ENCODE measurements around the gene ANKRD1.
"Not testable (repeated sequence)": the region's sequence is repeated elsewhere in the genome, so short reads cannot be mapped to it uniquely, and the experiment has no call there.

ANKRD1 gene

GRCh38 chr10:90912174-90912573 lies 8.7 kb downstream of the ANKRD1 start:
- TF ChIP-seq, protein P1, sequence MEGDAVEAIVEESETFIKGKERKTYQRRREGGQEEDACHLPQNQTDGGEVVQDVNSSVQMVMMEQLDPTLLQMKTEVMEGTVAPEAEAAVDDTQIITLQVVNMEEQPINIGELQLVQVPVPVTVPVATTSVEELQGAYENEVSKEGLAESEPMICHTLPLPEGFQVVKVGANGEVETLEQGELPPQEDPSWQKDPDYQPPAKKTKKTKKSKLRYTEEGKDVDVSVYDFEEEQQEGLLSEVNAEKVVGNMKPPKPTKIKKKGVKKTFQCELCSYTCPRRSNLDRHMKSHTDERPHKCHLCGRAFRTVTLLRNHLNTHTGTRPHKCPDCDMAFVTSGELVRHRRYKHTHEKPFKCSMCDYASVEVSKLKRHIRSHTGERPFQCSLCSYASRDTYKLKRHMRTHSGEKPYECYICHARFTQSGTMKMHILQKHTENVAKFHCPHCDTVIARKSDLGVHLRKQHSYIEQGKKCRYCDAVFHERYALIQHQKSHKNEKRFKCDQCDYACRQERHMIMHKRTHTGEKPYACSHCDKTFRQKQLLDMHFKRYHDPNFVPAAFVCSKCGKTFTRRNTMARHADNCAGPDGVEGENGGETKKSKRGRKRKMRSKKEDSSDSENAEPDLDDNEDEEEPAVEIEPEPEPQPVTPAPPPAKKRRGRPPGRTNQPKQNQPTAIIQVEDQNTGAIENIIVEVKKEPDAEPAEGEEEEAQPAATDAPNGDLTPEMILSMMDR (IDR thresholded peaks at IDR 0.05; ENCODE audit: borderline replicate concordance, insufficient read depth, low read depth, low read length) = no peak
- H3K4me3 ChIP-seq (ENCODE audit: low read depth, low read length) = no peak overlapping the region

GRCh38 chr10:90911133-90912051 lies 9.5 kb downstream of the ANKRD1 start:
- TF ChIP-seq, protein P1 (IDR thresholded peaks at IDR 0.05; ENCODE audit: borderline replicate concordance, insufficient read depth, low read depth, low read length) = peak; percentile 65
- no peak overlapping the region for H3K4me3 ChIP-seq (ENCODE audit: low read depth, low read length)

- H3K4me3 ChIP-seq (ENCODE audit: low read depth, low read length) = no peak overlapping the region
- TF ChIP-seq, protein P1 (IDR thresholded peaks at IDR 0.05; ENCODE audit: borderline replicate concordance, insufficient read depth, low read depth, low read length) = no peak
These were observed 14.3 kb downstream of the ANKRD1 start for GRCh38 chr10:90906596-90906995.

- TF ChIP-seq, protein P1 (IDR thresholded peaks at IDR 0.05; ENCODE audit: borderline replicate concordance, insufficient read depth, low read depth, low read length) = no peak
- no peak overlapping the region for H3K4me3 ChIP-seq (ENCODE audit: low read depth, low read length)
These were observed 15.0 kb downstream of the ANKRD1 start for GRCh38 chr10:90905925-90906324.

- not testable (repeated sequence) for H3K4me3 ChIP-seq (ENCODE audit: low read depth, low read length)
These were observed 24.0 kb downstream of the ANKRD1 start for GRCh38 chr10:90896916-90897315.

DNA sequence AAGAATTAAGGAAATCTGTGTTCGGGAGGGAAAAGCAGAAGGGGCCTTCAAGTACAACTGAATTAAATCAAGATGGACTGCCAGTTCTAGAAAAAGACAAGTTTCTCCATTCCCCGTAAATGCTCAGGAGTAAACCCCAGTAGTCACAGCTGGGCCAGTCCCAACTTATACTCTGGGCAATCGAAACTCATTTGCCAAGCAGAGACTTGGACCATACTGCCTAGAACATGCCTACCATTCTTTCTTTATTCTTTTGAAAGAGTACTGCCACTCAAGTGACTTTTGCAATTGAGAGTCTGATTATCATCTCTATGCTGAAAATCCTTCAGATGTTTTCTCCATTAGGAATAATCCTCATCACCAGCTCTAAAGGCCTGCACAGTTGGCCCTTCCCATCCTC lies 27.7 kb downstream of the ANKRD1 start:
- TF ChIP-seq, protein P1 (IDR thresholded peaks at IDR 0.05; ENCODE audit: borderline replicate concordance, insufficient read depth, low read depth, low read length) = no peak
- H3K4me3 ChIP-seq (ENCODE audit: low read depth, low read length) = no peak overlapping the region

- no peak overlapping the region for H3K4me3 ChIP-seq (ENCODE audit: low read depth, low read length)
- TF ChIP-seq, protein P1 (IDR thresholded peaks at IDR 0.05; ENCODE audit: borderline replicate concordance, insufficient read depth, low read depth, low read length) = no peak
These were observed 30.5 kb downstream of the ANKRD1 start for GRCh38 chr10:90890347-90890746.

Data from GM12875 (cell line).